ENCODE measurements around the gene ZNF23. TPM values are rescaled to one million over a fixed set of nuclear protein-coding genes. Genes with fewer than 3 reads are reported as not detected.

The ZNF23 gene
- total and polyA plus RNA-seq, 10 of the 15 experiments (the other 5 are each of a cell fraction or from before 2014, with no cell fraction given), result 3.6 to 11.5 (median 8.7) TPM

- H2AFZ ChIP-seq (ENCODE audit: control insufficient read depth, low read depth, low read length), result no peak within 1 kb of the TSS
- H3K27ac ChIP-seq (ENCODE audit: control insufficient read depth, insufficient read depth), result no peak within 1 kb of the TSS
- H3K79me2 ChIP-seq (ENCODE audit: control insufficient read depth, insufficient read depth, low read length), result no peaks in the 10 kb centered on the region
- H3K36me3 ChIP-seq (ENCODE audit: control insufficient read depth in 2 of 2, insufficient read depth in 2 of 2, low read length in 1 of 2), result no peaks in the 10 kb centered on the region
- no peak within 1 kb of the TSS for H3K4me3 ChIP-seq
- POLR2A ChIA-PET, result no interaction called here
- no peaks in the 10 kb centered on the region for H4K20me1 ChIP-seq (ENCODE audit: control insufficient read depth, insufficient read depth)
- 87% methylated on average over 22 of the region's 22 CpGs for WGBS (ENCODE audit: insufficient coverage, insufficient replicate concordance, low lambda C conversion rate, missing lambda C conversion rate)
- CTCF ChIA-PET, result interaction anchor here (2.1 to 2.9 kb wide), 2 partner anchors 11 to 76 kb away, joined by 5 to 34 read pairs; no protein-coding TSS in a partner anchor
- H3K4me2 ChIP-seq (ENCODE audit: control insufficient read depth, insufficient read depth), result no peak within 1 kb of the TSS
- DNase-seq (ENCODE audit: low read depth, low spot score) (no peak), FAIRE-seq (no peak), ATAC-seq (no peak)
- H3K4me1 ChIP-seq (ENCODE audit: control insufficient read depth, insufficient read depth, low read length), result no peaks in the 10 kb centered on the region
- SMC1A ChIA-PET (ENCODE audit: uncharacterized antibody, unreplicated experiment), result interaction anchor here (0.5 to 1.4 kb wide), 3 partner anchors 12 to 180 kb away, joined by 3 to 5 read pairs (median 3); no protein-coding TSS in a partner anchor
- no peak for TF ChIP-seq NFIC (IDR thresholded peaks at IDR 0.05; ENCODE audit: low read depth, low read length)
- no peak for TF ChIP-seq ZZZ3 (IDR thresholded peaks at IDR 0.05; ENCODE audit: control insufficient read depth, insufficient read length, low read depth)
- no peak for TF ChIP-seq ATF2 (IDR thresholded peaks at IDR 0.05; ENCODE audit: low read length)
- TF ChIP-seq SPI1 (IDR thresholded peaks at IDR 0.05; ENCODE audit: borderline replicate concordance, insufficient read depth, low read depth, low read length), result no peak
- no peak for TF ChIP-seq ATF7 (IDR thresholded peaks at IDR 0.05; ENCODE audit: low read depth)
- no peak for TF ChIP-seq MLLT1 (IDR thresholded peaks at IDR 0.05)
- no peak for TF ChIP-seq HCFC1 (IDR thresholded peaks at IDR 0.05; ENCODE audit: low read length)
- no peak for TF ChIP-seq SIN3A (IDR thresholded peaks at IDR 0.05; ENCODE audit: low read depth, low read length)
- no peak for TF ChIP-seq CHD4 (IDR thresholded peaks at IDR 0.05)
- TF ChIP-seq JUNB (IDR thresholded peaks at IDR 0.05), result no peak
- no peak for TF ChIP-seq SIX5 (IDR thresholded peaks at IDR 0.05; ENCODE audit: low read depth, low read length, severe bottlenecking)
- TF ChIP-seq ZNF274 (IDR thresholded peaks at IDR 0.05; ENCODE audit: insufficient read depth, insufficient read length), result no peak
- TF ChIP-seq E4F1 (IDR thresholded peaks at IDR 0.05; ENCODE audit: borderline replicate concordance, partially characterized antibody), result no peak
- TF ChIP-seq ZNF622 (IDR thresholded peaks at IDR 0.05), result no peak
- intact Hi-C loops (cut with micrococcal nuclease; ENCODE audit: unreplicated experiment) (no loop called here), in situ Hi-C loops (cut with MboI) (no loop called here)
- RAD21 ChIA-PET (ENCODE audit: unreplicated experiment), result no interaction called here
- H3K27me3 ChIP-seq (replicated peaks in 1 of 2; ENCODE audit: control insufficient read depth in 2 of 2, insufficient read depth in 2 of 2, low read length in 1 of 2), result no peaks in the 10 kb centered on the region
- no TSS peak for BruUV-seq (replicated peaks)
- H3K9me3 ChIP-seq (replicated peaks; ENCODE audit: control insufficient read depth, insufficient read depth, low read length), result no peaks in the 10 kb centered on the region
- no peak within 1 kb of the TSS for H3K9ac ChIP-seq (ENCODE audit: control insufficient read depth, insufficient read depth, low read length)
Measured at GRCh38 chr16:71489122-71489521, 27.1 kb upstream of the ZNF23 start, which contains the start of gene ZNF19. ZNF19 (minus strand) TSS chr16:71489324; CDS start chr16:71482114, 7,210 bp downstream.

All from GM12878 (cell line).